HT-29 (cell line): ENCODE data around the gene PER2. TPM values are rescaled to one million over a fixed set of nuclear protein-coding genes. Genes with fewer than 3 reads are reported as not detected.

ENCODE experiments used
- DNase-seq: peaks from one replicate; pipeline ENCODE4 v3.0.0-alpha.2; 2015; ENCODE audit warnings: low spot score
- total RNA-seq: library from RNA; depleted of rRNA; stranded (reverse); fragments of >200 nt; shearing (Covaris generic); gene quantifications from 2 replicates; pipeline ENCODE4 v1.2.3, GENCODE V29; 2014

The PER2 gene
- total RNA-seq, 1 experiment from 2014 or later = 28.3 TPM

- no peak for DNase-seq
Measured at GRCh38 chr2:238231809-238232208, 56.6 kb downstream of the PER2 start.

DNA sequence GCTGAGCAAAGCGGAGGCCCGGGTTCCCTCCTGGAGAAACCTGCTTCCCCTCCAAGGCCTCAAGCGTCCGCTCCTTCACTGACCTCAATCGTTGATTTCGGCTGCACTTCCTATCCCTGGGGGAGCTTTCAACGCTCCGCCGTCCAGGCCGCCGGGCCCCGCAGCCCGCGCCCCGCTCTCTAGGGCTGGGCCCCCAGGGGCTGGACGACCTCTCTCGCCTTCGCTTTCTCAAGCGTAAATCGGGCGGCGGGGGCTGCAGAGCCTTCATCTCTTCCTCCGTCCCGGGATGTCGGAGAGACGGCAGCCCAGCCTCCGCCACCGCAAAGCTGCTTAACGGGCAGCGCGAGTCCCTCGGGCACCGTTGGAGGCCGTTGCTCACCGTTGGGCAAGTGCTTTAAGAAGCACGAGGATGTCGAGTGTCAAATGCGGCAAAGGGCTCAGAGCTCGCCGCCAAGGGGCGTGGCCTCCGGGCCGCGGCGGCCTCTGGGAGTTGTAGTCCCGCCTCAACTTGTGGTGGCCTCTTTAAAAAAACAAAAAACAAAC, 57.1 kb downstream of the PER2 start:
- DNase-seq = no peak

- DNase-seq = no peak
Measured at GRCh38 chr2:238230699-238231098, 57.7 kb downstream of the PER2 start.

GRCh38 chr2:238228700-238229099, 59.7 kb downstream of the PER2 start:
- no peak for DNase-seq

DNA sequence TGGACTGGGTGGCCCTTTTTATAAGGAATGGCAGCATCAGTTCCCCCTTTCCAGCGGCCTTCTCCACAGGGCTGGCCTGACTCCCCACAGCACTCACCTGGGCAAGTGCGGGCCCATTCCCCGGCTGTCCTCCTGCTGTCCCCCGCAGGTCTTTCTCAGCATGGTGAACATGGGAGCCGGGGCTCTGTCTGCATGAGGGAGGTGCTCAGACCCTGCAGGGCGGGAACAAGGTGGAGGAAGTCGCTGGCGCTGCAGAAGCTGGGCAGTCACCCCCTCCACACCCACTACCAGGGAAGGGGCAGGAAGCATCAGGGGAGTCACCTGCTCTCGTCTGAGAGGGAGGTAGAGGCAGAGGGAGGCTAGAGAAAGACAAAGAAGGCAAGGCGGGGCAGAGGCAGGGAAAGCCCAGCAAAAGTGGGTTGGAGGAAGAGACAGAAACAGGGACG, 60.8 kb downstream of the PER2 start:
- DNase-seq = no peak

DNA sequence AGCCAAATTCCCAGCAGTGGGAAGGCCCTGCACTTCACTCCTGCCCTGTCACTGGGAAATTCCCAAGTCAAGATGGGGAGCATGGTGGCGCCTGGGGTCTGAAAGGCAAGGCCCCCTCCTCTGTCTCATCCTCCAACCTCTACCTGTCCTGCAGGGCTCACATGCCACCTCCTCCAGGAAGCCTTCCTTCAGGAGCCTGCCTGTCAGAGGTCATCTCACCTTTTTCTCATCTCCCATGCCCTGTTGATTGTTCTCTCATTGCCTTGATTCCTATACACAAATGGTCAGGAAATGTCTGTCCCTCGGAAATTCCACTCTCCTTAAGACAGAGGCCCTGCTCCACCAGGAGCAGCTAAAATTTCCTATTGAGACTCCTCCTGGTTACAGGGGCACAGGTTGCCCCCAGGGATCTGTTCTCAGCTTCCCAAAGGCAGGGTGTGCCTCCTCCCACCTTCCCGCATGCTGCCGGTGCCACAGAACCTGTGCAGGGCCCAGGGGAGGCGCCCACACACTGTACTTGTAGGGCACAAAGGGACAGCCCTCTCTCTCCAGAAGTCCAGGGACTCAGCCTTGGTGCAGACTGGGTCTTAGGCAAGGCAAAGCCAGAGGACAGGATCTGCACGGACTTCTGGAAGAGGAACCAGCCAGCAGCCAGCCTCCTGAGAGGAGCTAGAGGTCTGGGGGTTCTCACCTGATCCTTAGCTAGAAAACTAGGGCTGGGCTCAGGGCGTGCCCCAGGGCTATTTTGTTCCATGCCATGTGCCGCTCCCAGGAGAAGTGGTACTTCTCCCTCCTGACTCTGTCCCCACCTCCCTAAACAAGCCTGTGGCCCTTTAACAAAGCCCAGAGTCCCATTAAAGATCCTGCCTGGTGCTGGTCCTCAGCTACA, 61.5 kb downstream of the PER2 start:
- no peak for DNase-seq

GRCh38 chr2:238225911-238226697, 62.3 kb downstream of the PER2 start:
- DNase-seq = no peak

DNA sequence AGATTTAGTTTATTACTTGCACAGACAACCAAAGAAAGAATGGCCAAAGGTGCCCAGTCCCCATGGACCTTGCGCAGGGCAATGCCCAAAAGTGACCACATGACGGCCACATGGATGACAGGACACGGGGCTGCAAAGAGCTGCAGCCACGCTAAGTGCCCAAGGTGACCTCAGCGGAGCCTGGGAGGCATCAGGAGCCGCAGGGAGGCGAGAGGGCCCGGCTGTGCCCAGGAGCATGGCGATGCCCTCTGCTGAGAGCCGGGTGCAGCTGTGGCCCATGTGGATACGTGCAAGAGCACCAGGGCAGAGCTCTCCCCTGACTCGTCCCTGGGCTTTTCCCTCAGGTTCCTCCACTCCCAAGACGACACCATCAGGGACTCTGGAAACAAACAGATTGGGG, 63.3 kb downstream of the PER2 start:
- DNase-seq = no peak

DNA sequence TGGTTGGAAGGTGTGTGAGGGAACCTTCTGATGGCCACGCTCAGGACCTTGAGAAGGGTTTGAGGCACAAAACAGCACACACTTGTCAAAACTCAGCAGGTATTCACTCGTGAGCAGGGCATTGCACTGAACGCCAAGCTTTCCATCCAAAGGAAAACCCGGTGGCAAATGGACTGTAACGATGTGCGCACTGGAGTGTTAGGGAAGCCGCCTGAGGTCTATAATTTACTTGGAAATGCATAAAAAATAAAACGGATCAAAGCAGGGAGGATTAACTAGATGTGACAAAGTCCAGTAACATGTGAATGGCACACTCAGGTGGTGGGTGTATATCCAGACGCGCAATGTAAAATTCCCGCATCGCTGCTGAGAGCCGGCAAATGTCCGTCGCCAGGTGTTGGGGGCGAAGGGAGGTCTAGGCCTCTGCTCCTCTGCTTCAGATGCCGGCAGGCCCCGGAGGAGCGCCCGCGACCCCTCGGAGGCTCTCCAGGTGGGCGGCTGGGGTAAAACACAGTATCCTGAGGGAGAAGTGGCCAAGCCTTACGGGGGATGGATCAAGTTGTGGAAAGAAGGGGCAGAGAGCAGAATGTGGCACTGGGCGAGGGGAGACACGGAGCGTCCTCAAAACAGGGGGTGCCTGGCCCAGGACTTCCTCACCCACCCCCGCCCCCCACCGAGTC, 63.9 kb downstream of the PER2 start:
- no peak for DNase-seq

GRCh38 chr2:238220892-238221521, 67.4 kb downstream of the PER2 start:
- no peak for DNase-seq

GRCh38 chr2:238220274-238220891, 68.0 kb downstream of the PER2 start:
- no peak for DNase-seq

- no peak for DNase-seq
Measured at GRCh38 chr2:238216651-238217184, 71.7 kb downstream of the PER2 start.

- no peak for DNase-seq
Measured at GRCh38 chr2:238207006-238207405, 81.4 kb downstream of the PER2 start.

GRCh38 chr2:238203973-238204683, 84.3 kb downstream of the PER2 start:
- no peak for DNase-seq

DNA sequence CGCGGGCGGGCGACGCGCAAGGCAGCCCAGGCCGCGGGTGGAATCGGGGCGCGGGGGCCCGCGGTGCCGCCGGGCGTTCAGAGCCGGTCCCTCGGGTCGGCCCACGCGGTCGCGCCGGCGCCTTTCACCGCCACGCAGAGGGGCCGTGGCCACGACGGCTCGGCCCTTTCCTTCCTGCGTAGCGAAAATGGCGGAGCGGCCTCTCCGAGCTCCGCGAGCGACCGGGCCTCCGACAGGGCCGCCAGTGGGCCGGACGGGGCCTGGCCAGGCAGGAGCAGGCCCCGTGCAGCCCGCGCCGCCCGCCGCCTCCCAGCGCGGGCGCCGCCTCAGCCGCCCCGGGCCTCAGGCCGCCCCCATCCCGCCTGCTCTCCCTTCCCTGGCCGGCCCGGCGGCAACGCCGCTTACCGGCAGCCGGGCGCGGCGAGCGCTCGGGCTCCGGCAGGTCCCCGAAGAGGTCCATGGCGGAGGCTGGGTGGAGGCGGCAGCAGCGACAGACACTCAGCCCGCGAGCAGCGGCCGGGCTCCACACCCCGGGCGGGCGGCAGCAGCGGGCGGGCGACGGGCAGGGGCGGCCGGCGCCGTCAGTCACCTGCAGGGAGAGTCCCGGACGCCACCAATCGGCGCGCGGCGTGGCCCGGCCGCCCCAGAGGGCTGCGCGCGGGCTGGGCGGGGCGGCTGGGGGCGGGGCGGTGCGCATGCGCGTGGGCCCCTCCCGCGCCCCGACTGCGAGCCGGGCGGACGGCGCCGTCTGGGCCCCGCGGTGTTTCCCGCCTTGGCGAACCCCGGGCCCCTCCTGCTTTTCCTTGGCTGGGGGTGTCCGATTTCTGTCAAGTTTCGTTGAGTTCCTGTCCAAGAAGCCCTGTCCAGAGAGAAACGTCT, 85.1 kb downstream of the PER2 start, which contains the start of gene ILKAP:
Gene ILKAP, minus strand, starts transcription at position 602 of the 879 bp plus-strand sequence. Its CDS starts 142 bp downstream, at position 460.
- peak; percentile 84 for DNase-seq

DNA sequence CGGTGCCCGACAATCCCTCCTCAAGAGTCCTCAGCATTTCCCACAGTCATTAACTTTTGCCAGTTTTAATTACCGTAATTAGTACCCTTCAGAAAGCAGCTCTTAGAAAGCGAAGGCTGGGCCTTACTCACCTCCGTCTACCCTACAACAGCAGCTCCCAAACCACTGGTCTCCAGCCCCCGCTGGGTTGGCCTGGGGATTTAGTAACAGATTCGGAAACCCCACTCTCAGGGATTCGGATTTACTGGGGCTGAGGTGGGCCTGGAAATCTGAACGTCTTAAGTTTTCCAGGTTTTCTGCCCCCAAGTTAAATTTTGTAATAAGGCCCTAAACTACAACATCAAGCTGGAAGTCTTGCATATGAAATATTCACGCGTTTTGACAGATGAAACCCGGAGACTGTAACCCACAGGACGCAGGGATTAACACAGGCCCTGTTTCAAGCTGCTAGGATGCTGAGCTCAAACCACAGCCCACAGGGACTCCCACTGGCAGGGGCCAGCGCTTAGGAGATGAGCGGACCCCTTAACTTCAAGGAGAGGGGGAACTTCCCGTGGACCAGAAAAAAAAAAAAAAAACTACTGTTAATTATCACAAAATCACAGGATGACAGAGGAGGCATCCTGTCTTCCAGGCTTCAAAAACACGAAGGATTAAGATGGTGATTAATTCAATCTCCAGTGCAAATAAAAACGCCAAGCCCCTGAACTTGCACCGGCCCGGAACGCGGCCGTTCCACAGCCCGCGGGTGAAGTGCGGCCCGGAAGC, 85.9 kb downstream of the PER2 start:
- peak; percentile 20 for DNase-seq
